ENCODE results near the gene PTCD1. TPM values are rescaled to one million over a fixed set of nuclear protein-coding genes. Genes with fewer than 3 reads are reported as not detected.
A peak's percentile ranks its signal among the peaks of the same experiment; 100 is the strongest.

PTCD1 gene
- total and polyA plus RNA-seq, 2 of the 8 experiments (the other 6 are each of a cell fraction or from before 2014, with no cell fraction given), result 7.5 to 7.6 TPM

DNA sequence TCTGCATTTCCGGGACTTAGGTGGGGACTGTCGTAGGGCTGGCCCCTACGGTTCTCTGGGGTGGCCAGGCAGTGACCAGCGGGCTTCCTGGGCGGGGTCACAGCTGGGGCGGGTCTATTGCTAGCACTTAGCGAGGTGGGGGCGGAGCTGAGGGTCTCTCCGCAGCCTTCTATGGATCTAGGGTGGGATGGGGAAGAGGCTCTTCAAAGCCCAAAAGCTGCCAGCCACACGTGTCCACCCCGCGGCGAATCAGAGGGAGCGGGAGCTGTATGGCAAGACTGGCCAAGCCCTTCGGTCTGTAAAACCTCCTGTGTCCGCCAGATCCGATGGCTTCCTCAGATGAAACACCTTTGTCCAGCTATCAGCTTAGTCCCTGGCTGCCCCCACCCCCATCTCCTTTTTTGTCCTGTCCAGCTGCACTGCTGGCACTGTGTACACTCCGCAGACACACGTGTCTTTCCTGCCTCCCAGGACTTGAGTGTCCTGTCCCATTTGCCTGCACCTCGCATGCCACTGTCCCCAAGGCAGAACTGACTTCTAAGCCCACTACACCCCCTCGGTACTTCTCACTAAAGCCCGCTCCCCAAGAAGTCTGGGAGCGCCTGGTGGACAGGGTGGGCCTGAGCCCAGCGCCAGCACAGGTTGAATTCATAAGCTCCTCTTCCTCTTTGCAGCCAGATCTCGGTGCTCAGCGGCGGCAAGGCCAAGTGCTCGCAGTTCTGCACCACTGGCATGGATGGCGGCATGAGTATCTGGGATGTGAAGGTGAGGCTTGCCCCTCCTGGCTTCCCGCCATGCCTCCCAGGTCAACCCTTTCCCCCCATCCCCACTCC lies 45.0 kb downstream of the PTCD1 start:
- CTCF ChIA-PET (ENCODE audit: partially characterized antibody), result interaction anchor here (0.6 to 7.1 kb wide), 11 partner anchors 14 to 88 kb away, joined by 3 to 40 read pairs (median 5); partner anchors contain the start of gene BUD31

More for the DNA sequence above, 45.0 kb downstream of the PTCD1 start:
- Histone ChIP-seq H3K9me3 (ENCODE audit: insufficient read depth in 2 of 2, low read depth in 1 of 2, low read length in 1 of 2) (no peaks in the 10 kb centered on the region), H3K4me3 (ENCODE audit: extremely low read depth in 1 of 4, insufficient read depth in 2 of 4, low read depth in 3 of 4, low read length in 4 of 4) (peak overlapping the region; percentile 31 to 70 (median 62)), H2BK12ac (ENCODE audit: low read depth, low read length) (0 out of 2 replicates have a peak overlapping the region, but pooled peaks have one; percentile 27), H3K36me3 (ENCODE audit: control insufficient read depth in 2 of 4, insufficient read depth in 4 of 4, low read length in 3 of 4) (peaks cover 12 to 59% (median 29%) of the 10 kb centered on the region in 4 experiments), H3K27me3 (replicated peaks in 1 of 4; ENCODE audit: control insufficient read depth in 3 of 4, extremely low read depth in 1 of 4, insufficient read depth in 3 of 4, low read length in 3 of 4) (no peaks in the 10 kb centered on the region), H2BK5ac (ENCODE audit: low read depth, low read length) (peak overlapping the region; percentile 90), H3K4me1 (replicated peaks in 1 of 4; ENCODE audit: control insufficient read depth in 3 of 4, insufficient read depth in 4 of 4, low read length in 3 of 4) (peaks cover 2 to 12% (median 5%) of the 10 kb centered on the region in 4 experiments; a peak in 6 of 7 replicates), H3K14ac (ENCODE audit: insufficient read length) (no peak overlapping the region), H2AFZ (ENCODE audit: low read length) (peak overlapping the region; percentile 18; the same call in 1 of the 2 replicates), H3K18ac (ENCODE audit: extremely low read depth, low read length) (peak overlapping the region; percentile 85), H3K56ac (replicated peaks; ENCODE audit: insufficient read length, low read depth, low read length) (peak overlapping the region; percentile 62), H3K27ac (ENCODE audit: low read depth, low read length) (peak overlapping the region; percentile 78), H3K4ac (replicated peaks; ENCODE audit: insufficient read length, low read depth, low read length) (peak overlapping the region; percentile 32), H3K79me2 (ENCODE audit: control insufficient read depth in 1 of 2, insufficient read depth in 2 of 2, low read length in 2 of 2) (no peaks in the 10 kb centered on the region), H3K9ac (replicated peaks in 1 of 4; ENCODE audit: extremely low read depth in 1 of 4, low read depth in 3 of 4, low read length in 3 of 4) (peak overlapping the region in 2 of 4 experiments; percentile 61 to 62; a peak in 4 of 7 replicates), H4K20me1 (replicated peaks in 1 of 2; ENCODE audit: control insufficient read depth in 1 of 2, insufficient read depth in 2 of 2, low read length in 2 of 2) (peaks cover 10 to 17% of the 10 kb centered on the region in 2 experiments), H2BK120ac (replicated peaks; ENCODE audit: low read depth, low read length) (no peak overlapping the region), H4K91ac (replicated peaks; ENCODE audit: insufficient read length, low read length) (peak overlapping the region; percentile 83), H4K8ac (ENCODE audit: extremely low read depth, insufficient read depth, low read length) (peak overlapping the region; percentile 81), H3K79me1 (ENCODE audit: low read depth, low read length) (no peaks in the 10 kb centered on the region), H3K4me2 (ENCODE audit: insufficient read depth in 1 of 2, low read depth in 2 of 2, low read length in 2 of 2) (peak overlapping the region; percentile 55 to 84), H3K23ac (ENCODE audit: insufficient read length) (no peak overlapping the region), H4K5ac (ENCODE audit: insufficient read length, low read depth, low read length) (peak overlapping the region; percentile 20), H2BK15ac (ENCODE audit: low read length) (no peak overlapping the region), H3K23me2 (ENCODE audit: low read depth, low read length) (peaks cover 4% of the 10 kb centered on the region; the same call in 1 of the 2 replicates), H2BK20ac (ENCODE audit: low read length) (no peak overlapping the region), H2AK5ac (ENCODE audit: low read depth, low read length) (no peak overlapping the region)
- DNase-seq (ENCODE audit: low read depth in 1 of 2, low spot score in 2 of 2), result peak; percentile 73 to 93
- POLR2A ChIA-PET (ENCODE audit: partially characterized antibody), result interaction anchor here (0.8 to 7.9 kb wide), 19 partner anchors 11 to 223 kb away, joined by 3 to 150 read pairs (median 3); partner anchors contain the start of genes ARPC1B, BUD31, CPSF4 and PDAP1
- WGBS, 2 experiments (ENCODE audit: extremely low coverage in 1 of 2, insufficient coverage in 1 of 2, insufficient read length in 1 of 2, insufficient replicate concordance in 2 of 2, low coverage in 1 of 2, low lambda C conversion rate in 2 of 2, missing lambda C conversion rate in 1 of 2), result 45% methylated on average over 28 of the region's 30 CpGs; no CpG with 5 or more reads in 1 of the 2 experiments
- TF ChIP-seq SP1 (IDR thresholded peaks at IDR 0.05; ENCODE audit: low read depth, low read length), result 0 out of 2 replicates have a peak, but pooled peaks have one; percentile 6
- no peak for TF ChIP-seq SP2 (IDR thresholded peaks at IDR 0.05; ENCODE audit: low read length)
- peak; percentile 64 to 82; a peak in 2 of 3 replicates for TF ChIP-seq POLR2A (IDR thresholded peaks at IDR 0.05; ENCODE audit: control extremely low read depth in 1 of 2, low read depth in 2 of 2, low read length in 2 of 2)
- peak; percentile 43 for TF ChIP-seq POLR2AphosphoS5 (IDR thresholded peaks at IDR 0.05; ENCODE audit: low read depth, low read length)
- TF ChIP-seq HDAC6 (IDR thresholded peaks at IDR 0.05; ENCODE audit: low read depth, low read length), result no peak
- TF ChIP-seq, protein P1, sequence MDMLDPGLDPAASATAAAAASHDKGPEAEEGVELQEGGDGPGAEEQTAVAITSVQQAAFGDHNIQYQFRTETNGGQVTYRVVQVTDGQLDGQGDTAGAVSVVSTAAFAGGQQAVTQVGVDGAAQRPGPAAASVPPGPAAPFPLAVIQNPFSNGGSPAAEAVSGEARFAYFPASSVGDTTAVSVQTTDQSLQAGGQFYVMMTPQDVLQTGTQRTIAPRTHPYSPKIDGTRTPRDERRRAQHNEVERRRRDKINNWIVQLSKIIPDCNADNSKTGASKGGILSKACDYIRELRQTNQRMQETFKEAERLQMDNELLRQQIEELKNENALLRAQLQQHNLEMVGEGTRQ (IDR thresholded peaks at IDR 0.05; ENCODE audit: low read length), result peak; percentile 79
- TF ChIP-seq BCL11A (IDR thresholded peaks at IDR 0.05; ENCODE audit: low read depth in 2 of 2, low read length in 2 of 2), result no peak
- no peak for FAIRE-seq
